ENCODE data around the gene PLA2G2D.

PLA2G2D gene

GRCh38 chr1:20083178-20083944, 36.0 kb downstream of the PLA2G2D start:
- no peak for DNase-seq

- no peak for DNase-seq
These were observed 36.6 kb downstream of the PLA2G2D start for GRCh38 chr1:20082772-20083171.

- DNase-seq = no peak
These were observed 38.0 kb downstream of the PLA2G2D start for GRCh38 chr1:20081353-20081810.

- DNase-seq = no peak
These were observed 38.6 kb downstream of the PLA2G2D start for GRCh38 chr1:20080441-20081352.

GRCh38 chr1:20079661-20080305, 39.6 kb downstream of the PLA2G2D start:
- no peak for DNase-seq

- no peak for DNase-seq
These were observed 40.6 kb downstream of the PLA2G2D start for GRCh38 chr1:20078711-20079110.

- no peak for DNase-seq
These were observed 41.1 kb downstream of the PLA2G2D start for GRCh38 chr1:20078171-20078651.

GRCh38 chr1:20076710-20077461, 42.5 kb downstream of the PLA2G2D start:
- DNase-seq = no peak

GRCh38 chr1:20076223-20076622, 43.1 kb downstream of the PLA2G2D start:
- no peak for DNase-seq

- DNase-seq = no peak
These were observed 44.0 kb downstream of the PLA2G2D start for GRCh38 chr1:20075345-20075744.

GRCh38 chr1:20074725-20075171, 44.6 kb downstream of the PLA2G2D start:
- DNase-seq = no peak

- DNase-seq = no peak
These were observed 45.1 kb downstream of the PLA2G2D start for GRCh38 chr1:20074055-20074724.

- no peak for DNase-seq
These were observed 46.1 kb downstream of the PLA2G2D start for GRCh38 chr1:20073256-20073655.

- no peak for DNase-seq
These were observed 46.6 kb downstream of the PLA2G2D start for GRCh38 chr1:20072771-20073170.

GRCh38 chr1:20071416-20071815, 47.9 kb downstream of the PLA2G2D start:
- DNase-seq = no peak

- no peak for DNase-seq
These were observed 49.0 kb downstream of the PLA2G2D start for GRCh38 chr1:20070357-20070756.

GRCh38 chr1:20069874-20070273, 49.5 kb downstream of the PLA2G2D start, which contains the start of gene PLA2G5:
Gene PLA2G5, plus strand, starts transcription at chr1:20070194. Its CDS starts 14,637 bp downstream, at chr1:20084831.
- DNase-seq = no peak

GRCh38 chr1:20068722-20069121, 50.6 kb downstream of the PLA2G2D start:
- no peak for DNase-seq

GRCh38 chr1:20063861-20064292, 55.5 kb downstream of the PLA2G2D start:
- peak; percentile 47 for DNase-seq

Measured in kidney glomerular epithelial cell (primary cell).